ENCODE measurements around the gene OR2A5. TPM values are rescaled to one million over a fixed set of nuclear protein-coding genes. Genes with fewer than 3 reads are reported as not detected.
"Not testable (repeated sequence)": the region's sequence is repeated elsewhere in the genome, so short reads cannot be mapped to it uniquely, and the experiment has no call there.

Gene OR2A5, protein sequence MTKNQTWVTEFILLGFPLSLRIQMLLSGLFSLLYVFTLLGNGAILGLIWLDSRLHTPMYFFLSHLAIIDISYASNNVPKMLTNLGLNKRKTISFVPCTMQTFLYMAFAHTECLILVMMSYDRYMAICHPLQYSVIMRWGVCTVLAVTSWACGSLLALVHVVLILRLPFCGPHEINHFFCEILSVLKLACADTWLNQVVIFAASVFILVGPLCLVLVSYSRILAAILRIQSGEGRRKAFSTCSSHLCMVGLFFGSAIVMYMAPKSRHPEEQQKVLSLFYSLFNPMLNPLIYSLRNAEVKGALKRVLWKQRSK
- total RNA-seq, result not detected

DNA sequence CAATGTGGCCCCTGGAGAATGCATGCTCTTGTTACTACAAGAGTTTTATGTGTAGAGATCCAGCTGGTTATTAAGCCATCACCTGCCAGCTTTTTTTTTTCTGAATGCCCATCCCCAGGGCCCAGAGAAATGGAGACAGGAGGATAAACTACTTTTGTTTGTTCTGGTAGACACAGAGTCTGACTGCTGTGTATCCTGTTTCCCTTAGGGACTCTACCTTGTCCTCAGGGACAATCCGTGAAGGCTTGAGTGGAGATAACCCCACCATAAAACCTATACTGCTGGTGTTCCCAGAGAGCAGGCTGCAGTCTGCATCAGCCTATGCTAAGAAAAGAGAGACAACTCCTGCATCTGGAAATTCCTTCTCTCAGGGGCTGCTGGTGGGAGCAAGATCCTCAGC is at the start of gene OR2A5:
TSS of gene OR2A5 (plus strand) at position 301 of the 400 bp plus-strand sequence. CDS start 1,454 bp downstream, outside the sequence.
- no peak for DNase-seq

DNA sequence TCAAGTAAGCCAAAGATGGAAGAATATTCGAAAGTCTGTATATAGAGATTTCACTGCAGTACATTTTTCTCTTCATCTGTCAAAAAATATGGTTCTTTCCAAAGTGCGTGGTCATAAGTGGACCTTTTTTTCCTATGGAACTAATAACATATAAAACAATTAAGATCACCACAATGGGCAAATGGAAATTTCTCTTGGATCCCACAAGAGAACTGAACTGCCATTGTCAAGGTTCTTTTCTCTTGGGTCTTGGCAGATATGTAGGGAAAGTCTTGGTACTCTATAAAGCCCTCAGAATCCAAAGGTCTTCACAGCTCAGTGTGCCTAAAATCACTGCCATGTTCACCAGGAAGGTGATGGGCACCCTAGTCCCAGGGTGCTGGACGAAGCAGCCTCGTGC is 48.7 kb upstream of the OR2A5 start, which contains the start of gene OR6B1:
TSS of gene OR6B1 (plus strand) at position 301 of the 400 bp plus-strand sequence. CDS start 3,677 bp downstream, outside the sequence.
- no peak for DNase-seq

DNA sequence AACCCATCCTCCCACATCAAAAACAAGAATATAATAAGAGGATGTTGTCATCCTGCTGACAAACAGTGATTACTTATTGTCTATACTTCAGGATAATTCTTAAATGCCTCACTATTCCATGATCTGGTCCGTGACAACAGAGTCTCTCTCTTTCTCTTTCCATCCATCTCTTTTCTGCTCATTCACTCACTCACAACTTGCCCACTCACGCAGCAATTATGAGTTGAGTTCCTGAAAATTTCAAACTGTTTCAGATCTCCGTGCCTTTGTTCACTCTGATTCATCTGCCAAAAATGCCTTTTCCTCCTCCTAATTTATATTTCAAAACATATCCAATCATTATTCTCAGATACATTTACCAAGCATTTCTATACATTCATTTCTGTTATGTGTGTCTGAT is 47.2 kb upstream of the OR2A5 start:
- no peak for DNase-seq

DNA sequence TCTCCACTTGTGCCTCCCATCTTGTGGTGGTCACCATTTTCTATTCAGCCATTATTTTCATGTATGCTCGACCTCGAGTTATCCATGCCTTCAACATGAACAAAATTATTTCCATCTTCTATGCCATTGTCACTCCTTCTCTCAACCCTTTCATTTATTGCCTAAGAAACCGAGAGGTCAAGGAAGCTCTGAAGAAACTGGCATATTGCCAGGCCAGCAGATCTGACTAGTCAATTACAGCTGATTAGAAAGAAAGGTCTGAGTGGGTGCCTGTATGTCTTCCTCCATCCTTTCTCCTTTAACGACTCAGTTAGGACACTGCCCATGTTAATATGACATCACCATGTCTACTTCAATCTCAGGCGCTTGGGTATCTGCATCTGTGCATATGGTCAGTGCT is 44.0 kb upstream of the OR2A5 start:
- no peak for DNase-seq

DNA sequence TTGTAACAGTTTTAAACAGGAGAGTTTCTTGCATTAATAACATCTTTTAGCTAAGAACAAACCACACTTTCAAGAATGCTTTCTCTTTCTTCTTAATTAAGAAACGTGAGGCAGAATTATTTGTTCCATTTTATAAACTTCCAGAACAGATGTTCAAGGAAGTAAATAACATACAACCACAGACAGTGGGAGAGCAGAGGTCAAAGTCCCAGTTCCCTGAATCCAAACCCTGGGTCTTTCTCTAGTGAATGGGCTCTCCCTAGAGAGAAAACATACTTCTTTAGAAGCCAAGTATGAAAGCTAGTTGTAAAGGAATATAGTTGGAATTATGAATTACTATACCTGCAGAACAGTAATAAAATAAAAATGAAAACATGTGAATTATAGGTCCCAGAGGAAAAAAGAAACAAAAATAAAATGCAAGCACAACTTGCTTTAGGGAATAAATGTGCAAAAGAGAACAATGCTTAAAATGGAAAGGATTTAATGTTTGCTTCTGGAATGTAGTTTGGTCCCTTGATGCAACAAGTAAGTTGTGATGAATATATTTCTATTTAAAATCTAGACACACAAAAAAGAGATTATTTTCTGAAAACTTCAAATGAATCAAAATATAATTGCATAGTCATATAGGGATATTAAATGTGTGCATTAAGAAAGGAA is 42.6 kb upstream of the OR2A5 start:
- DNase-seq, result no peak

DNA sequence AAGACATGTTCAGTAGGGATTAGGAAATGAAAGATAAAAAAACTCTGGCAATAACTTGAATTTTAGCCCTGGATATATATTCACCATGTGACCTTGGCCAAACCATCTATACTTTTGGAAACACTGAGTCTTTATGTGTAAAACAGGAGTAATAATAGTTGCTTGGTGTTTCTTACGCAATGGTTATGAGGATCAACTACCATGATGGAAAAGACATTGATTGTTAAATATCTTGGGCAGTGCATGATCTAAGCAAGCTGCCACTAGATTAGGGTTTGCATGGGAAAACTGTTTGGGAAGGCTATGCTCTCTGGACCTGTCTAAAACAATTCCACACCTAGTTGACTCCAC is 42.1 kb upstream of the OR2A5 start:
- DNase-seq, result no peak

DNA sequence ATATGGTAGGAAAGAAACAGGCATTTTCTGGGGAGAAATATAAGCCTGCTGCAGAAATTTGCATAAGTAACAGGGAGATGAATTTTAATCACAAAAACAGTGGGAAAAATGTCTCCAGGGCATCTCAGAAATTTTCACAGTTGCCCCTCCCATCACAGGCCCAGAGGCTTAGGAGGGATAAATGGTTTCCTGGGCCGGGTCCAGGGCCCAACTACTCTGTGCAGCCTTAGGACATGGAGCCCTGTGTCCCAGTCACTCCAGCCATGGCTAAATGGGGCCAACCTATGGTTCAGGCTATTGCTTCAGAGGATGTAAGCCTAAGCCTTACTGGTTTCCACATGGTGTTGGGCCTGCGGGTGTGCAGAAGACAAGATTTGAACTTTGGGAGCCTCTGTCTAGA is 39.4 kb upstream of the OR2A5 start:
- no peak for DNase-seq

DNA sequence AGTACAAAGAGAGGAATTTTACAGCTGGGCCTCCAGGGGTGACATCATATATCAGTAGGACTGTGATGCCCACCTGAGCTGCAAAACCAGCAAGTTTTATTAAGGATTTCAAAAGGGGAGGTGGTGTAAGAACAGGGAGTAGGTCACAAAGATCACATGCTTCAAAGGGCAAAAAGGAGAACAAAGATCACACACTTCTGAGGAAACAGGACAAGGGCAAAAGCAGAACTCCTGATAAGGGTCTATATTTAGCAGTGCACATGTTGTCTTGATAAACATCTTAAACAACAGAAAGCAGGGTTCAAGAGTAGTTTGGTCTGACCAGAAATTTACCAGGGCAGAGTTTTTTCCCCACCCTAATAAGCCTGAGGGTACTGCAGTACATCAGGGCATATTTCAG is 38.7 kb upstream of the OR2A5 start:
- not testable (repeated sequence) for DNase-seq

DNA sequence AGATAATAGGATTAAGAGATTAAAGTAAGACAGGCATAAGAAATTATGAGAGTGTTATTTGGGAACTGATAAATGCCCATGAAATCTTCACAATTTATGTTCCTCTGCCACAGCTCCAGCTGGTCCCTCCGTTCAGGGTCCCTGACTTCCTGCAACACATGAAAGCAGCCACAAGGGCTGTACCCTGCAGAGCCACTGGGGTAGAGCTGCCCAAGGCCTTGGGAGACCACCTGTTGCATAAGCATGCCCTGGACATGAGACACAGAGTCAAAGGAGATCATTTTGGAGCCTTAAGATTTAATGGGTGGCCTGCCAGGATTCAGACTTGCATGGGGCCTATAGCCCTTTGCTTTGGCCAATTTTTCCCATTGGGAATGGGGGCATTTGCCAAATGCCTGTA is 37.9 kb upstream of the OR2A5 start:
- DNase-seq, result not testable (repeated sequence)

DNA sequence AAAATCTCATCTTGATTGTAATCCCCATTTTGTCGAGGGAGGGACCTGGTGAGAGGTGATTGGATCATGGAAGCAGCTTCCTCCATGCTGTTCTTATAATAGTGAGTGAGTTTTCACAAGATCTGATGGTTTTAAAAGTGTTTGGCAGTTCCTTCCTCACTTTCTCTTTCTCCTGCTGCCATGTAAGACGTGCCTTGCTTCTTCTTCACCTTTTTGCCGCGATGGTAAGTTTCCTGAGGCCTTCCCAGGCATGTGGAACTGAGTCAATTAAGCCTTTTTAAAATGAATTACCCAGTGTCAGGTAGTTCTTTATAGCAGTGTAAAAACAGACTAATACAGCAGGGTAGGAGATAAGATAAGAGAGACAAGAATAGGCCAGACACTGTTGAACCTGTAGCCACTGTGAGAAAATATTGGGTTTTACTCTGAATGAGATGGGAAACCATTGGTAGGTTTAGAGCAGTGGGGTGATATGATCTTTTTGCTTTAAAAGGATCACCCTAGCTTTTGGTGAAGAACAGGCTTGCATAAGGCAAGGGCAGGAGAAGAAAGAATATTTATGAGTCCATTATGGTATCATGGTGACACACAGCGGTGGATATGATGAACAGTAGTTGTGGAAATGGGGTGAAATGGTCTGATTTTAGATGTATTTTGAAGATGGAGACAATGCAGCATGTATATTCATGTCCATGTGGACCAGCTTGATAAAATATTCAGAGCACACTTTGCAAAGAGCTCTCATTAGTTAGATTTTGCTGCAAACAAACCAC is 37.1 kb upstream of the OR2A5 start:
- DNase-seq, result no peak

DNA sequence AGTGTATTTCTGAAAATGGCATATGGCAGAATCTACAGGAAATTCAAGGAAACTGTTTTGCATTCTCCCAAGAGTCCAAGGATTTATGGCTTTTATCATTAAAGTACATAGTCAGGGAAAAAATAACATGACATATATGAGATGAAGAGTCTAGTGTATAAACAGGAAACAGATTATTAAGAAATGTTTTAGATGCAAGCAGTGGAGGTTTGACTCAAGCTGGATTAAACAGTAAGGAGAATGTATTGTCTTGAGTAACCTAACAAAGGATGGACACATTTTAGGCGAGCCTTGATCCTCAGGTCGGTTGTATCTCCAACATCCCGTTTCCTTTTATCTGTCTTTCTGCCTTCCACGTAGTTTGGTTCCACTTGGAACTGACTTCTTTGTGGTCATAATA is 30.7 kb upstream of the OR2A5 start:
- DNase-seq, result no peak

DNA sequence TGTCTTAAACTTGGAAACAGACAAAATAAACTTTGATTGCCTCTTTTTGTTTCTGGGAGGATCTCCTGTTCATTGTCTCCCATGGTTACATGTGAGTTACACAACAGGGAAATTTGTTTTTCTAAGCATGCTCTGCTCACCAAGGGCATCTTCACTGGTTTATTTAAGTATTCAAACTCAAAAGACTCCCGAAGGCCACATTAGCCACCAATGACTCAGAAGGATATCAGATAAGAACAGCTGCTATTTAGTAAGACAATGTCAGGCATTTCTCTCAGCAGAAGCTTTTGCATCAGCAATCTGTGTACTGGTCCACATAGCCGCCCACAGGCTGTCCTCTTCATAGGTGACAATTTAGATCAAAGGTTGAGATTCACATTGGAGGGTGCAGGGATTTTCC is 29.3 kb upstream of the OR2A5 start:
- DNase-seq, result peak; percentile 12

DNA sequence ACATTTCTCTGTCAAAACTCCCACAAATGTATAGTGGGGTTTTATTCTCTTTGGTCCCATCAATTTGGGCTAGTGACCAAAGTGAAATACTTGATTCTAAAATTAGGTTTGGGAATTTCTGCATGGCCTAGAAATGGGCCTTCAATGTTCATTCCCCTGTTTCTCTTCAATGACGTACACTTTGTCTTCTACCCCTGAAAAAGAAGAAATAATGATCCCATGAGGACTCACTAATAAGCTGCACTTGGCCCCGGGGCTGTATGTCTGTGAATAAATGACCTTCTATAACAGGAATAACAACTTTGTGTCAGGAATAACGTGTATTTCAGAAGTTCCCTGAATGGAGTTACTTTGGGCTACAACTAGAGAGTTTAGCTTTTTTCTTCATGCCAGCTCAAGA is 28.4 kb upstream of the OR2A5 start:
- DNase-seq, result no peak

DNA sequence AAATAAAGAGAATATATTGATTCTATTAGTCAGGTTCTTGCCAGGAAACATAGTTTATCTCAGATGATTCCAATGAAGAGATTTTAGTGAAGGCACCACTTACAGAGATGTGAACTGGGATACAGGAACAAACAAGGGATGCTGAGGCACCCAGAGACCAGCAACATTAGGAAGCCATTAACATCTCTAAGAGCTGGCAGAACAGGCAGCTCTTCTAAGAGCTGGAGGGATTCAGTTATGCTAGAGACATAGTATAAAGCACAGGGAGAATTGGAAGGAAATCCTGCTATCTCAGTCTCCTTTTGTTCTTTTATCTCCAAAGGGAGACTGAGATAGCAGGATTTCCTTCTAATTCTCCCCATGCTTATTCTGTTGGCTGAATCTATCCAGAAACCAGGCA is 26.6 kb upstream of the OR2A5 start:
- no peak for DNase-seq

DNA sequence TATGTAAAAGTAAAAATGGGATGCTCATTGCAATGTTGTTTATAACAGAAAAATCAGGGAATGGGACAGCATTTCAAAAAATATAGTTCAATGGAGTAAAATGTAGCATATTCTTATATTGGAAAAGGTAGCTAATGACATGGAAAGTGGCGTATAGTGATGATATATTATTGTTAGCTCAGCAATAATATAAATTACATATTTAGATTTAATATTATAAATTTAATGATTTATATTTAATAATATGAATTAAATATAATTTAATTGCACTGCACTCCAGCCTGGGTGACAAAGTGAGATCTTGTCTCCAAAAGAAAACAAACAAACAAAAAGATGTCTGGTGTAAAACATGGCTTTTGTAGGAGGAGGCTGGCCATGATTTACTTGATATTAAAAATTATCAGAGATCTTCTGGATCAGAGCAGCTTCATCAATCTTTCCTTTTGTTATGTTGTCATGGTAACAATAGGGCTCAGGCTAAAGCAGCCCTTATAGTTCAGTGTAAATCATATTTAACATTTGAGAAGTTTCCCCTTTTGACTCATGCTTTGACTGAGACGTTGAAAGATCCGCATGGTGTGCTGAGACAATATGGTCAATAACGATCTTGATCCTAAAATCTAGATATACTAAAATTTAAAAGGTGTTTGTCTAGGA is 25.4 kb upstream of the OR2A5 start:
- no peak for DNase-seq

DNA sequence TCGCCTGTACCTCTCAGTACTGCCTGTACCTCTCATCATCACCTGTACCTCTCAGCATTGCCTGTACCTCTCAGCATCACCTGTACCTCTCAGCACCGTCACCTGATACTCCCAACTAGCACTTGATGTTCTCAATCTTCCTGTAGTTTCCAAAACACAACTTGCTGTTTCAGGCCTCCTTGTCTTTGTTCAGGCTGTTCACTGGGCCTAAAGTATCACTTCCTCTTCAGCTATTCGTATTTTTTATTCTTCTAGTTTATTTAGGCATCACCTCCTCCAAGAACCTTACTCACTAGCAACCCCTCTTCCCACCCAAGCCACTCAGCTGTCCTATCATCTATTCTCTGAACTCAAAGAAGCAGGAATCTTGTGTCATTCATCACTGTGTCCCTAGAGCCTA is 24.5 kb upstream of the OR2A5 start:
- DNase-seq, result no peak

DNA sequence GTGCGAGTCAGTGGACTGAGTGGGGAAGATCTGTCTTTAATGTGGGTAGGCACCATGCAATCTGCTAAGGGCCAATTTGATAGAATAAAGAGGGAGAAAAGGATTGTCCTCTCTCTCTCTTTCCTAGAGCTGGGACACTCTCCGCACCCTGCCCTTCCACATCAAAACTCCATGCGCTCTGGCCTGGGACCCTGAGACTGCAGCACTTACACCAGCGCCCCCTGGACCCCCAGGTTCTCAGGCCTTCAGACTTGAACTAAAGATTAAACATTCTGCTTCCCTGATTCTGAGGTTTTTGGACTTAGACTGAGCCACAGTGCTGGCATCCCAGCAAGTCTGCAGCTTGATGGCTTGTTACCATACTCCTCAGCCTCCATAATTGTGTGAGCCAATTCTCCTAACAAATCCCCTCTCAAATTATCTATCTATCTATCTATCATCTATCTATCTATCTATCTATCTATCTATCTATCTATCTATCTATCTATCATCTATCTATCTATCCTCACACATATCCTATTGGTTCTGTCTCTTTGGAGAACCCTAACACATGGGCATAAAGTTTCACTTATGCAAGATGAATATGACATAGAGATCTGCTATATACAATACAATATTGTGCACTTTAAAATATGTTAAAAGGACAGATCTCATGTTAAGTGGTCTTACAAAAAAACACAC is 22.4 kb upstream of the OR2A5 start:
- DNase-seq, result no peak

DNA sequence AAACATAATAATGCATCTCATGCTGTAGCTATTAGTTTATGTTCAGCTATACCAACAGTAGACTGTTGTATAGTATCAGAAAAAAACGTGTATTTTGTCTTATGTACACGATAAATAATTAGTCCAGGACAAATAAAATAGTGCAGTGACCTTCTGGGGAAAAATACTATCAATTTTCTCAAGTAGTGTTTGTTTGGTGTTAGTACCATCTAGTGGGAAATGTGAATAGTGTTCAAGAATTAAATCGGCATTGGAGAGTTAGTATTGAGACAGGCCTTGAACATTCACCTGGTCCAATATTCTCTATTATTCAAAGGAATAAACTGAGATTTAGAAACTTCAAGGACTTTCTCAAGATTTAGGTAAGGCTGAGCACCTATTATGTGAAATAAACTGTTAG is 21.7 kb upstream of the OR2A5 start:
- peak; percentile 54 for DNase-seq

DNA sequence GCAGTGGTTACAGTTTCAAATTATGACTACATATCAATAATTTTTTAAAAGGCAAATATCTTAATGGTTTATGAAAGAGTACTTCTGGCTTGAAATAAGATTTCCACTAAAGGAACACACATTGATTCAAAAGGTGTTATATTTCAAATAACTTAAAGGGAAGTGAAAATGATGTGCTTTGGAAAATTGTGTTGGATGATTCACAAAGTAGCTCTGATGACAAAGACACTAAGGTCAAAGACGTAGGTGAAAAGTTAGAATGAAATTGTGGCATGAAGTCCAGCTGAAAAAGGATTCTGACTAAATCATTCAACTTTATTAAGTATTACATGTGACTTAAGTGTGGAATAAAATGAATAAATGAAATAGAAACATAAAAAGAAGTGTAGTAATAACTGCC is 20.8 kb upstream of the OR2A5 start:
- DNase-seq, result no peak

DNA sequence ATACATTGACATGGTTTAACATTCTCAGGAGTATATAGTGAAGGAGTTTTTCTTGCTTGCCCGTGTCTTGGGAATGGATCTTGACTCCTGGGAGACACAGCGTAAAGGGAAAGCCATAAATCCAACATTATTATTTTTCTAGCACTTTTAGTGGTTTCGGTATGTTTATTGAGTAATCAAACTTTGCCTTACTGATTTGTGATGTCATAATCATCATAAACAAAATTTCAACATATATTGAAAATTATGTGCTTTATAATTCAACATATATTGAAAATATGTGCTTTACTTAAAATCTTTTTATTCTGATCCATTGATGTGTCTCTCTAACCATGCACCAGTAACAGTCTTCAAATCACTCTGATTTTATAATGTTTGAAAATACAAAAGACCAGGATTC is 20.2 kb upstream of the OR2A5 start:
- DNase-seq, result no peak

DNA sequence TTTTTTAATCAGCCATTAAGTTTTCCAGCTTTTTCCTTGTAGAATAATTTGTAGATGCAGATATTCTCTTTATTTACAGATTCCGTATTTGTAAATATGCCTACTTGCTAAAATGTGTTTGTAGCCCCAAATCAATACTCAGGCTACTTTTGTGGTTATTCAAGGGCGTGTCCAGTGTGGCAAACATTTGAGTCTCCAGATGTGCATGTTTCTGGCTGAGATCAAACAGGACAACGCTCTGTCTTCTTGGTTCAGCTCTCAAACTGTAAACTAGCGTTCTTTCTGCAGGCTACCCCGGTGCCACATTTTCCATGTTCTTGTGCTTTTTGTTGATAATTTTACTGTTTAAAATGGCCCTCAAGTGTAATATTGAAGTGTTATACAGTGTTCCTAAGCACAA is 16.2 kb upstream of the OR2A5 start:
- DNase-seq, result no peak

DNA sequence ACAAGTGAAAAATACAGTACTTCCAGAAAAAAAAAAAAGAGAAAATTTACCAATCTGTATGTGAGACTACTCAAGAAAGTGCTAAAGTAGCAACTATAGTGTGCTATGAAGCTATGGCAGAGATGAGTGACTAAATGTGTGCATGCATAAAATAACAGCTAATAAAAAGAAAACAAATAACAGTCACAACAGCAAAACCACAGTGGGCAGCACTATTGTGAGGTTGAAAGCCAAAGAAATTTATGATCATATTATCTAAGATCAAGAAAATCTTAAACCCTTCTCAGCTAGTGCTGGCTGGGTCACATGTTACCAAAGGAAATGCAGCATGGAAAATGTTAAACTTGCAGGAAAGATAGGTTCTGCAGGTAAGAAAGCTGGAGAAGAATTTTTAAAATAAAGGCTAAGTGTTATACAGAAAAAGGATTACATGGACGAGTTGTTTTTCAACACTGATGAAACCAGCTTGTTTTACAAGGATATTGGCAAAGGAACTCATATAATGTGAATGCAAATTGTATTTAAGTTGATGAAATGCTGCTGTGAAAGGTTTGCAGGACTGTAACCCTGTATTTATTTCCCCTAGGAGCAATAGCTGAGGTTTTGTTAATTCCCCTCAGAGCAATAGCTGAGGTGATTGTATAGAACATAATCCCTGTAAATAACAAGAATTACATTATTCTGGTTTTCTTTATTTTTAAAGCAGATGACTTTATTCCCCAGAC is 15.6 kb upstream of the OR2A5 start:
- no peak for DNase-seq
